Activated CD8-positive, alpha-beta memory T cell treated with anti-CD3 and anti-CD28 coated beads, Interleukin-2, amount 50 U/mL, for 1 hour (primary cell): ENCODE data around the gene CYTH1.

Experiments
- DNase-seq: peaks from one replicate; pipeline ENCODE4 v3.0.0-alpha.2; 2020; ENCODE audit errors: extremely low read depth

Gene CYTH1

DNA sequence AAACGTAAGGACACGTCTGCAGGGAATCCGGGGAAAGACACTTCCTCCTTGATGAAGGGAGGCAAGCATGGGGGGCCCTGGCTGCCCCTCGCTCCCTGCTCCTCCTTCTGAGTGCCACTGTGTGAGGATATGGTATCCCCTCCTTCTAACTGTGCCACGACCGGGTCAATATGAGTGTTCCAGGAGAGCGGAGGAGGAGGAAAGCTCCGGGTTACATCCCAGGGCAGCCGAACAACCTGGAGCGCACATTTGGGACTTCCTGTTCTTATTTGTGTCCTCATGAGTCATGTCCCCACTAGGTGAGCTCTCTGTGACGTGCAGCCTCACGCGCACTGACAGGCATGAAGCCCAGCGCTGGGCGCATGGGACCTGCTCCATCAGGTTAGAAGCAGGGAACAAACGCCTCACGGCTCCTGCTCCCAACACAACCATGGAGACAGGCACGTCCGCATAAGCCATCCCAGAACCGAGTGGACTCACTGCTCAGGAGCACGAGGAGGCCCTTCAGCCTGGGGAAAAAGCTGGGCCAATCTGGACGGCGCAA lies 112.0 kb downstream of the CYTH1 start:
- DNase-seq, result no peak

DNA sequence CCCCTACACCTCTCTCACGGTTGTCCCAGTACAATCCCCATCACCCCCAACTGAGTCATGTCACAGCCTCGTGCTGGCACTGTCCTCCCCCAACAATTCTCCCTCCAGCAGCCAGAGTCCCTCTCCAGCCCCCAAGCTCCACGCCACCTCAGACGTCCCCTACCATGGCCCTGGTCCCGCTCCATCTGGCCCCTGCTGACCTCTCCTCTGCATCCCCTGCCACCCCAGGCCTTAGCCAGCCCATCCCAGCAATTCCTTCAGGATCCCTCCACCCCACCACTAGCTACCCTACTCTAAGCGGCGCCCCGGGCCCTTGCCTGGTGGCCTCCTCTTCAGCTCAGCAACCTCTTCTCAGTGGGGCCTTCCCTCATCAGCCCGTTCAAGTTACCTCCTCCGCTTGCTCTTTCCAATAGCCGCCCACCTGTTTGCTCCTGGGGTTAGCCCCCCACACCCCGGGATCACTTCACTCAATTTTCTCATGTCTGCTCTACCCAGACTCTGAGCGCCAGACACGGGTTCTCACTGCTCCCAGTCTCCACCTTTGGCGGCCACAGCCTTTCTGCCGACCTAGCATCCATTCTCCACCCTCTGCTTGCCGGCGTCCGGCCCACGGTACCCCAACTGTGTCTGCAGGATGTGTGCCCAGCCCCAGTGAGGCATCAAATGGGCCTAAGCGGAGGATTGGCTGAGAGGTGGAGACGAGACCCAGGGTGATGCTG lies 112.7 kb downstream of the CYTH1 start:
- no peak for DNase-seq

DNA sequence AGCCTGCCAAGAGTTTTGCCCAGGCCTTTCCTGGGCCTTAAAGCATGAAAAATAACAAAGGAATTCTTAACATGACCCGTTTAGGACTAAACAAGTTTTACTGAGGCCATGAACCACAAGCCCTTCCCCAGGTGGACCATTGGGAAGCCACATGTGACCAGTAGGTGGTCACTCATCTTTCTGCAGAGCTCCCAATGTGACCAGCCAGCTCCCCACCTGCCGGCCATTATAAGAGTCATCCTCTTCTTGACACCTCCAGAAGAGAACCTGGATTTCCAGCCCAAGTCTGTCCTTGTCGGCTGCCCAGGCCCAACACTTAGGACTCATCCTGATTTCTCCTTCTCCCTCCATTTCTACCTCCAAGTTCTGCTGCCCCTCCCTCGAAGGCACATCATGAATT lies 113.2 kb downstream of the CYTH1 start:
- DNase-seq, result no peak

DNA sequence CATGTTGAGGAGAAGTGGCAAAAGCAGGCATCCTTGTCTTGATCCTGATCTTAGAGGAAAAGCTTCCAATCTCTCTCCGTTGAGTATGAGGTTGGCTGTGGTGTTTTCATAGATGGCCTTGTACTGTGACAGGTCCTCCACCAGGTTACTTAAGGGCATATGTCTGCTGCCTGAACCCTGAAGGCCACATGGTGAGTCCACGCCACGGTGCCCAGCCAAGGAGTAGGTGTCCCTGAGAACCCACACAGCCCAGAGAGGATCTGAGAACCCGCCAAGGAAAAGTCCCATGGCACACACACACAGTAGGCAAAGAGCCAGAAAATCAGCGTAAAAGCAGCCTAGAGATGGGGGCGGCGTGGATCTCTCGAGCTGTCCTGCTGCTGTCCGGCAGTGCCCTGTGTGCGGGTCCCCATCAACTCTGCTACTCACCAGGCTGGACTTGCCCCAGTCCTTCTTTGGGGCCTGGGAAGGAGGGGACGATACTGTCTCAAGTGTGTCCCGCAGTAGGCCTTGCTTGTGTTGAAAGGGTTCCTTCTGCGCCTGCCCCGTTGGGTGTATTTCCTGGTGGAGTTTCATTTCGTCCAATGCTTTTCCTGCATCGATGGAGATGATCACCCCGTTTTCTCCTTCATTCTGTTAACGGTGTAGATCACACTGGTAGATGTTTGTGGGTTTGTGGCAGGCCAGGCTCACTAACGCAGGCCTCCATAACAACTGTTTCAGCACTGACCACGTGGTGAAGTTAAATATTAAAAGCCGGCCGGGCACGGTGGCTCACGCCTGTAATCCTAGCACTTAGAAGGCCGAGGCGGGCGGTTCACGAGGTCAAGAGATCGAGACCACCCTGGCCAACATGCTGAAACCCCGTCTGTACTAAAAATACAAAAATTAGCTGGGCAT lies 114.1 kb downstream of the CYTH1 start:
- no peak for DNase-seq

DNA sequence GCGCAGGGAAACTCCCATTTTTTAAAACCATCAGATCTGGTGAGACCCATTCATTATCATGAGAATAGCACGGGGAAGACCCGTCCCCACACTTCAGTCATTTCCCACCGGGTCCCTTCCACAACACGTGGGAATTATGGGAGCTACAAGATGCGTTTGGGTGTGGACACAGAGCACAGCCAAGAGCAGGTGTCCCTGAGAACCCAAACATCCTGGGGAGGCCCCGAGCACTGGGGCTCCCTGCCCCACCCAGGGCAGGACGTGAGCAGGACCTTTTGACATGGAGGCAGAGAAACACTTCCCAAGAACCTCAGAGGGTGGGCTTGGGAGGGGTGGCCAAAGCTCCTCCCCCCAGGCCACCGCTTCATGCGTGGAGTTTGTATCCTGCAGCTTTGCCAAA lies 115.0 kb downstream of the CYTH1 start:
- DNase-seq, result no peak

DNA sequence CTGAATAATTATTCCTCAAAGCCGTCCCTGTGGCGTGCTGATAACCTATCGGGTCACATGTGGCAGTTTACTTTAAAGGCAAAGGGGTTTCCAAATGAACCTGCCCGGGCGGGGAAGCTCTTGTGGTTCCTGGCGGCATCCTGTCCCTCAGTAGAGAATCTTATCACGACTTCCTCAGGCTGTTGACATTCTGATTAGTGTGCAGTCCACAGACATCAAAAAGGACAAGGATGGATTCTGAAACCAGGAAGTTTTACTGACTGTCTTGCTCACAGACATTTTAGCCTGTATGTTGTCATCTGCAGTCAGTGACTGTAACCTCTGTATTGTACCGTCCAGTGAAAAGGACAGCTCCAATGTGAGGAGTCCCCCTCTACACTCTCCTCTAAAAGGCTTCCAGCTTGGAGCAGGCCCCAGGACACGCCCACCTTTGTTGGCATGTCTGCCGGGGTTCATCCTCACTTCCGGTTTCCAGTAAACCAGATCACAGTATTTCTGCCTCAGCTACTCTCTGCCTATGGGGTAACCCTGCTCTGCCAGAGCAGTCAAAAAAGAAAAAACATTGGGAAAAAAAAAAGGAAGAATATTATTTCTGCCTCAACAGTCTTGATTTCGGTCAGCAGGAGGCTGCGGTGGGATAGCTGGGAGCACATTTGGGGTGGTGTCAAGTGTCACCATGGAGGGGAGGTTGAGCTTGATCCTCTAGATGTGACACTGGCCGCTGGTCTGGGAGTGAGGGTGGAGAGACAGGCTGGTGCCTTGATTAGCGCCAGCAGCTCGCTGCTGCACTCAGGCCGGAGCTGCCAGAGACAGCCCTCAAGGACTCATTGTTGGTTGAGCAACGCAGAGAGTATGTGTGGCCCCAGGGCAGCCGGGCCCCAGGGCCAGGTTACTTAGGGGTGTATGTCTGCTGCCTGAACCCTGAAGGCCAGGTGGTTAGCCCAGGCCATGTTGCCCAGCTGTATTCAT lies 115.8 kb downstream of the CYTH1 start:
- no peak for DNase-seq

DNA sequence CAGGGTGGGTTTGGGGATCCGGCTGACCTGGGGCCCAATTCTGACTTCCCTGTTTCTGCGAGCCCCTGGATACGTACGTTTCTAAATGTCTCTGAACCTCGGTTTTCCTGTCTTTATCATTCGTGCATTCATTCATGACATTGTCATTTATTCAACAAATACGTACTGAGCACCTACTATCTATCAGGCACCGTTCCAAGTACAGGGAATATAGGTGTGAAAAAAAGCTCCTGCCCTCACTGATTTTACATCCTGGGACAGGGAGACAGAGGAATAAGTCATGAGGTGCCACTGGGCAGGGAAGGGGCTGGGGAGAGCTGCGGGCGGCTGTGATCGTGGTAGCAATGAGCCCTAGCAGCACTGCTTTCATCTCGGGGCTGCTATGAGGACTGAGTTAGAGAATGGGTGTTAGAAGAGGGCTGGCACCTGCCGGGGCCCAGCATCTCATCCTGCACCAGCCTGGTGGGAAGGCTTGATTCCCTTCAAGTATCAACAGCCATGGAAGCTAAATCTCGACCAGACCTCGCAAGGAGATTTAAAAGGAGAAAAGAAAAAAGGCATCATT lies 116.6 kb downstream of the CYTH1 start:
- DNase-seq, result no peak

DNA sequence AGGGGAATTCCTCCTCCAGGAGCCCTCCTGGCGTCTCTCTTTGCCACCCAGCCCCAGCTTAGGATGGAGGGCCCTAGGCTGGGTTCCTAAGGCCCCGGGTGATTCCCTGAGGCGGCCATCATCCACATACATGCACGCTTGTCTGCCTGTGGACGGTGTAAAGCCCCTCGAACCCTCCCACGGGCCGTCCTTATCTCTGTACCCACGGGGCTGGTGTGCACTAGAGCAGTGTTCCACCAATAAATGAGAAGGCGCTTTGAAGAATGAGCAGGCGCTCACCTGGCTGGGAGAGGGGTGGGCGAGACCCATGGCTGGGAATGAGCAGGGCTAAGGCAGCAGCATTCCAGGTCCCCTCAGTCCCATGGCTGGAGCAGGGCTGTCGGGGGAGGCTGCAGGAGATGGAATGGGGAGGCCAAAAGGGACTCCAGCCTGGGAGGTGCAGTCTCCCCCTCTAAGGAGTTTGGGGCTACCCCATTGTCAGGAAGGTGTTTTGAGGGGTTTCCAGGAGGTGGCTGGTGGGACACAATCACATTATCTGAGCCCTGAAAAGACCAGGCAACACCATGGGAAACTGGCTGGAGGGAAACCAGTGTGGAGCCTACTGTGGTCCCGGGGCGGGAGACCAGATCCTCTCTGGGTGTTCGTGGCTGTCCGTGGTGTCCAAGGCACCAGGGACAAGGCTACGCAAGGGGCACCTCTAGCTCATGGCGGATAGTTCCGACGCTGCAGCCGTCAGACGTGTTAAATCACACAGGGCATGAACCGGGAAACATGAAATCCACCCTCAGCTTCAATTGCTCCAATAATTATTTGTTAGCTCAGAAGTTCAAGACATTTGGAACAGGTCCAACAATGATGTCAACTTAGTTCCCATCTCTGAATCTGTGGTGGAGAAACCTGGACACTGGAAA lies 117.3 kb downstream of the CYTH1 start:
- no peak for DNase-seq

DNA sequence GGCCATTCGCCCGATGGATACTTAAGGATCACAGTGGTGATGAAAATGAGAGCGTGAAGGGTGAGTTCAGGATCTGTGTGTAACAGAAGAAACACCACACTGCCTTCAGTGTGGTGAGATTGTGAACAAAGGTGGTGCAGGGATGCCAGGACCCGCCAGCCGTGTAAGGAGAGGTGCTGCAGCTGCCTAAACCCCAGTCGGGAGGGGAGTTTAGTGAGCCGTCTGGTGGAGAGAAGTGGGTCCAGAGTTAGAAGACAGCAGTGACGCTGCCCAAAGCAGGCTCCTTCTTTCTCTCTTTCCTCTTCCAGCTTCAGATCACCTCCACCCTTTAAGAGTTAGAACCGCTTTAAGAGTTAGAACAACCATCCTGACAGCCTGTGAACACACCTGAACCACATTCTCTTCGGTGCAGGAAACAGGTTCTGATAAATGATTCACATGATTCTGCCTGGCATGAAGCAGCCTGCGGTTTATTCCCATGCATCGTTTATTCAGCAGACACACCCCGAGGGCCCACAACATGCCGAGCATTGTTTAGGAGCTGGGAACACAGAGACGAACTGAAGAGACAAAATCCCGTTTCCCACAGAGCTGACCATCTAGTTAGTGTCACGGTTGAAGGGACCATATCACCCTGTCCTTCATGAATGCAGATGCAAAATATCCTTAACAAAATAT lies 120.8 kb downstream of the CYTH1 start:
- no peak for DNase-seq

DNA sequence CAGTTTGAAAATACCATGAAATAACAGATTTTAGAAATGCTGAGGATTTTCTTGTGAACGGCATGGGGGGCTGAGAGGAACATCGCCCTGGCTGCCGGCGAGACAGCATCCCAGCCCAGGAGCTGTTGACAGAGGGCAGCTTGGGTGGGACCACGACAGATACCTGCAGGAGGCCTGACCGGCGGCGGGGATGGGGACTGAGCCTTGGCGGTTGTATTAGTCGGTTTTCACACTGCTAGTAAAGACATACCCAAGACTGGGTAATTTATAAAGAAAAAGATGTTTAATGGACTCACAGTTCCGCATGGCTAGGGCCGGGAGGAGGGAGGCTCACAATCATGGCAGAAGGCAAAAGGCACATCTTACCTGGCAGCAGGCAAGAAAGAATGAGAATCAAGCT lies 122.5 kb downstream of the CYTH1 start:
- DNase-seq, result no peak

DNA sequence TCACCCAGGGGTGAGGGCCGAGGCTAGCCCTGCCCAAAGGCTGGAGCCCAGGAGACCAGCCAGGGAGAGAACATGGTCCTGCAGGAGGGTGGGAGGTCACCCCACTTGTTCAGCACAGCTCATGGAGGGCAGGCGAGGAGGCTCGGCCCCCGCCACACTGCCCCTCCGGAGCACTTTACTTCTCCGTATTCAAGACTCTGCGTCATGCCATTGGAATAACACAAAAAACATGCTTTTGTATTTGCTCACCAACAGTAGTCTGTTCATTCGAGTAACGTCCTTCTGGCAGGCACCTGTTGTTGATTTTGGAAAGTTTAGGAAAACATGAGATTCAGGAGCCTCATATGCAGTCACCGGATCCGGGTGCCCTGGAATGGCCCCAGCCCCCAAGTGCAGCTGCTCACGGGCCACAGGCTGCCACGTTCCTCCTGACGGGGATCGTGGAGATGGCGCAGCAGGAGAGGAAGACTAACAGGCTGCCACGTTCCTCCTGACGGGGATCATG lies 123.7 kb downstream of the CYTH1 start:
- DNase-seq, result no peak

DNA sequence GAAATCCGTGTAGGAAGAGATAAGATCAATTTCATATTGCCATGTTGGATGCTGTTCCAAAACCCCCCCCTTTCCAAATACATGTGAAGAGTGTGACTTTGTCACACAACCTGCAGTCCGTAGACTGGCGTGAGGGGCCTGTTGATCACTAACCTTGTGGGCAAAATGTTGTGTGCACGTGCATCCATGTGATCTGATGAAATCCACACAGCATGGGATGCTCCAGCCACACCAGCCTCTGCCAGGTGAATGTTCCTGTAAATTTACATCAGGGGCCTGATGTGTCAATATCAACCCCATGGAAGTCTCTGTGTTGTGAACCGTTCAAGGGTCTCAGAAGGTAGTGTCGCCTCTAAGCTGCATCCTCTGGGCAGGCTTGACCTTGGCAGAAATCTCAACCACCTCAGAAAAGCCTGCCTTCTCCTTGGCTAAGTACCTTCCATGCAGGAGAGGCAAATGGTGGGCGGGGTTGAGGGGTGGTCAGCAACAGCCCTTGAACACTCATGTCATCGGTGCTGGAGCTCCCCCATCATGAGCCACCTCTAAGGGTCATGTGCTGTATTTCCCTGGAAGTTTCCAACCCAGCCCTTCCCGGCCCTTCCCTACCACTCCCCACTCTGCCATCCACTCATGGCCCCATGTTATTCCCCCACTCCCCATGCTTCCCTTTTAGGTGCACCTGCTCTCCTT lies 126.7 kb downstream of the CYTH1 start:
- no peak for DNase-seq

DNA sequence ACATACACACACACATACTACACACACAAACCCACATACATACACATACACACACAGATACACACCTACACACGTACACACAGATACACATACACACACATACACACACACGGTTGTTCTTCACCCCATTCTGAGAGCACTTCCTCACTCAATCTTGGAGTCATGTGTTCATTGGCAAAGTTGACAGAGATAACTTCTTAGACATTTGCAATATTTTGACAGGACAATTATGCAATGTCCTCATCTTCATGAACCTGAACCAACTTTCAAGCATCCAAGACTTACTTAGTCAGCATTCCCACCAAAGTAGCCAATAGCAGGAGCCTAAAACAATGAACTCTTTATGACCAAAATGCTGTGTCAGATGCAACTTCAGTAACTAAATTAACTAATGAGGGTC lies 127.7 kb downstream of the CYTH1 start:
- no peak for DNase-seq

DNA sequence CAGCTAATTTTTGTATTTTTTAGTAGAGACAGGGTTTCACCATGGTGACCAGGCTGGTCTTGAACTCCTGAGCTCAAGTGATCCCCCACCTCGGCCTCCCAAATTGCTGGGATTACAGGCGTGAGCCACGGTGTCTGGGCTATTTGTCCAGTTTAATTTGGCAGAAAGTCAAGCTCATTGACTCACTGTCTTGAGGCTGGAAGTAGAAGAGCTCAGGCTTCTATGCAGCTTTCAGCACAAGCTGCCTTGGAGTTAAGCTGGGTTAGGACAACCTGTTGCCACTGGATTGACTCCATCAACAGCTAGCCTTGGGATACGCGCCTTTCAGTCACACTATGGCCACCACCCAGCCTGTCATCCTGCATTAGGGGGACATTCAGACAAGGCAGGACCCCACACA lies 128.7 kb downstream of the CYTH1 start:
- no peak for DNase-seq

DNA sequence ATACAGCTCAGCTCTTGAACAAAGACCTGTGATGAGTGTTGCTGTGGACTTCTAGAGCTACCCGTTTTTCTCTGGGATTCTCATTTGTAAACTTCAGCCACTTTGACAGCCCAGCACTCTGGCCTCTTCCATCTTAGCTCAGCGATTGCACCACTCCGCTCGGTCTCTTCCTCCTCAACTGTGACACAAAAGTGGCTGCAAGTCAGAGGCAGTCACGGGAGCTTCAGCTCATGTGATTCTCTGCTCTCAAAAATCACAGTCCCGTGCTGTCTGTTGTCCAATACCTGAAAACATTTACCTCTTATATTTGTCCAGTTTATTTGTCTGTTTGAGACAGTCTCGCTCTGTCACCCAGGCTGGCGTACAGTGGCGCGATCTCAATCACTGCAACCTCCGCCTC lies 129.2 kb downstream of the CYTH1 start:
- DNase-seq, result no peak

DNA sequence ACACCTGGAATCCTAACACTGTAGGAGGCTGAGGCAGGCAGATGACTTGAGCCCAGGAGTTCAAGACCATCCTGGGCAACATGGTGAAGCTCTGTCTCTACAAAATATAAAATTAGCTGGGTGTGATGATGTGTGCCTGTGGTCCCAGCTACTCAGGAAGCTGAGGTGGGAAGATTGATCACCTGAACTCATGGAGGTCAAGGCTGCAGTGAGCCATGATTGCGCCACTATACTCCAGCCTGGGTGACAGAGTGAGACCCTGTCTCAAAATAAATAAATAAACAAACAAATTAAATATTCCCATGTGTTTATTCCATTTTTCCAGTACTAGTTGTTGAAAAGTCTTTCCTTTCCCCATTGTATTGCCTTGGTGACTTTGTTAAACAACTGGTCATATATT lies 130.0 kb downstream of the CYTH1 start:
- DNase-seq, result no peak

DNA sequence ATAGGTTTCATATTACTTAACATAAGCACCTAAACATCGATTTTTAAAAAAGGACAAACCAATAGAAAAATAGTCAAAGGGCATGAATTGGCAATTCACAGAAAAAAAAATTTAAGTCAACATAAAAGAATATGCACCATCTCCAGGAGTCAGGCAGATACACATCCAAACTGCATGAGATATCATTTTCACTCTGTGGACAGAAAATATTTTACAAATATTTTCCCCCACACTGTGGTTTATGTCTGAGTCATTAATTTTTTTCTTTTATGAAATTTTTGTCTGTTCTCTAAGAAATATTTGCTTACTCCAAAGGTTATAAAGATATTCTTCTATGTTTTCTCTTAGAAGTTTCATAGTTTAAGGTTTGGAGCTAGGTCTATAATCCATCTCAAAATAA lies 130.5 kb downstream of the CYTH1 start:
- no peak for DNase-seq

DNA sequence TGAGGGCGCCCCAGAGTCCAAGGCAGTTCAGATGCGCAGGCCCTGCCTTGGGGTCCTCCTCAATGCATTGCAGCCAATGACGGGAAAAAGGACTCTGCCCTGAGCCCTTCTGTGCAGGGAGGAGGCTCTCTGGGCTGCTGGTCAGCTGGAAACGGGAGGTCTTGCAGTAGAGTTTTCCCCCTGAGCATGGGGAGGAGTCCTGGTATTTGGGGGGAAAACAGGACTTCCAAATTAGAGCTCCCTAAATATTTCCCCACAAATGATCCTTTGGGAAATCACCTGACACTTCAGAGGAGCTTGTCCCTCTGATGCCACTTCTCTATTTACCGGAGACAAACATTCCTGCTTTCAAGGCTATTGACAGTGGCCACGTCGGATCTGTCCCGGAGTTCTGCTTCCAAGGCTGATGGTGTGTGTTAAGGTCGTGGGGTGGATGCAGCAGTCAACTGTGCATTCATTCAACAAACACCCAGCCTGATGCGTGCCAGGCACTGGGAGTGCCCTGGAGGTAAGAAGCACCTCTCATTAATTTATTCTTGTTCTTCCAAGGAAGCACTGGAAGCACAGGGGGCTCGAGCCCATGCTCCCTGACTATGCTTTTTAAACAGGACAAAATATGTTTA lies 131.9 kb downstream of the CYTH1 start:
- no peak for DNase-seq

DNA sequence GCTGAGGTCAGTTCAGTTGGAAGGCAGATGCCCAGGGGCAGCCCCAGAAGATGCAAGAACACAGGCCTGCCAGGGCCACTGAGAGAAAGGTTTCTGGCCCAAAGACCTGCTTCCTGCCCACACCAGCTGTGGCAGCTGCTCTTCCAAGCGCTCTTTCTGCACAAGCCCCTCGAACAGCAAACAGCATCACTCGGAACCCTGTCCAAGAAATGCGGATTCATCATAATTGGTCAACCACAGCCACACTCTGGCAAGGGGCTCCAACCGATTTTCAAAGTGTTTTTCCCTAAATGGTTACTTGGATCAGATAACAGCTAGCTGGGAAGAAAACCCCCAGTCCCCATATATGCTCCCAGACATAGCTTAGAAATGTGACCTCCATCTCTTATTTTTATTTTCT lies 133.8 kb downstream of the CYTH1 start:
- DNase-seq, result no peak
